ENCODE data around the gene HDAC4. TPM values are rescaled to one million over a fixed set of nuclear protein-coding genes. Genes with fewer than 3 reads are reported as not detected.

Gene HDAC4
- total and polyA plus RNA-seq, 2 of the 8 experiments (the other 6 are each of a cell fraction or from before 2014, with no cell fraction given): 15.4 to 31.5 TPM

GRCh38 chr2:239204876-239205468 is 195.8 kb downstream of the HDAC4 start:
- no peak overlapping the region for H2BK120ac ChIP-seq (replicated peaks; ENCODE audit: low read depth, low read length)
- 77% methylated on average over 11 of the region's 11 CpGs; no CpG with 5 or more reads in 1 of the 2 experiments for WGBS, 2 experiments (ENCODE audit: extremely low coverage in 1 of 2, insufficient coverage in 1 of 2, insufficient read length in 1 of 2, insufficient replicate concordance in 2 of 2, low coverage in 1 of 2, low lambda C conversion rate in 2 of 2, missing lambda C conversion rate in 1 of 2)
- no peaks in the 10 kb centered on the region for H3K23me2 ChIP-seq (ENCODE audit: low read depth, low read length)
- no peak overlapping the region for H3K23ac ChIP-seq (ENCODE audit: insufficient read length)
- no peak overlapping the region for H3K18ac ChIP-seq (ENCODE audit: extremely low read depth, low read length)
- FAIRE-seq: no peak
- no peaks in the 10 kb centered on the region for H3K27me3 ChIP-seq (replicated peaks in 1 of 4; ENCODE audit: control insufficient read depth in 3 of 4, extremely low read depth in 1 of 4, insufficient read depth in 3 of 4, low read length in 3 of 4)
- H4K8ac ChIP-seq (ENCODE audit: extremely low read depth, insufficient read depth, low read length): no peak overlapping the region
- H3K4me2 ChIP-seq (ENCODE audit: insufficient read depth in 1 of 2, low read depth in 2 of 2, low read length in 2 of 2): no peak overlapping the region
- no peak overlapping the region for H2BK5ac ChIP-seq (ENCODE audit: low read depth, low read length)
- POLR2A ChIA-PET (ENCODE audit: partially characterized antibody): no interaction called here
- no peaks in the 10 kb centered on the region for H3K9me3 ChIP-seq (ENCODE audit: insufficient read depth in 2 of 2, low read depth in 1 of 2, low read length in 1 of 2)
- no peak for DNase-seq (ENCODE audit: low read depth in 1 of 2, low spot score in 2 of 2)
- H3K56ac ChIP-seq (replicated peaks; ENCODE audit: insufficient read length, low read depth, low read length): no peak overlapping the region
- no peak overlapping the region for H3K9ac ChIP-seq (replicated peaks in 1 of 4; ENCODE audit: extremely low read depth in 1 of 4, low read depth in 3 of 4, low read length in 3 of 4)
- H3K79me2 ChIP-seq (ENCODE audit: control insufficient read depth in 1 of 2, insufficient read depth in 2 of 2, low read length in 2 of 2): peaks cover 0 to 69% of the 10 kb centered on the region in 2 experiments; a peak in 2 of 4 replicates
- H2BK12ac ChIP-seq (ENCODE audit: low read depth, low read length): no peak overlapping the region
- H2BK15ac ChIP-seq (ENCODE audit: low read length): no peak overlapping the region
- H3K4ac ChIP-seq (replicated peaks; ENCODE audit: insufficient read length, low read depth, low read length): no peak overlapping the region
- no peak overlapping the region for H3K27ac ChIP-seq (ENCODE audit: low read depth, low read length)
- H3K36me3 ChIP-seq (ENCODE audit: control insufficient read depth in 2 of 4, insufficient read depth in 4 of 4, low read length in 3 of 4): no peaks in the 10 kb centered on the region
- no peak overlapping the region for H4K91ac ChIP-seq (replicated peaks; ENCODE audit: insufficient read length, low read length)
- H3K4me3 ChIP-seq (ENCODE audit: extremely low read depth in 1 of 4, insufficient read depth in 2 of 4, low read depth in 3 of 4, low read length in 4 of 4): no peak overlapping the region
- H3K4me1 ChIP-seq (replicated peaks in 1 of 4; ENCODE audit: control insufficient read depth in 3 of 4, insufficient read depth in 4 of 4, low read length in 3 of 4): peaks cover 2 to 17% (median 4%) of the 10 kb centered on the region in 4 experiments; a peak in 4 of 7 replicates
- H3K79me1 ChIP-seq (ENCODE audit: low read depth, low read length): peaks cover 4% of the 10 kb centered on the region; the same call in 1 of the 2 replicates
- no peak overlapping the region for H3K14ac ChIP-seq (ENCODE audit: insufficient read length)
- no peak overlapping the region for H2AK5ac ChIP-seq (ENCODE audit: low read depth, low read length)
- peaks cover 3 to 10% of the 10 kb centered on the region in 2 experiments for H4K20me1 ChIP-seq (replicated peaks in 1 of 2; ENCODE audit: control insufficient read depth in 1 of 2, insufficient read depth in 2 of 2, low read length in 2 of 2)
- TF ChIP-seq SIRT6 (IDR thresholded peaks at IDR 0.05; ENCODE audit: low read length) (no peak), EP300 (IDR thresholded peaks at IDR 0.05; ENCODE audit: borderline replicate concordance in 1 of 2, low read depth in 2 of 2, low read length in 2 of 2) (no peak), SIX5 (IDR thresholded peaks at IDR 0.05; ENCODE audit: low read depth, low read length) (no peak), JUND (IDR thresholded peaks at IDR 0.05; ENCODE audit: low read length) (no peak), POU5F1 (IDR thresholded peaks at IDR 0.05; ENCODE audit: low read depth, low read length) (no peak), KDM5A (IDR thresholded peaks at IDR 0.05; ENCODE audit: low read length) (no peak), CHD1 (IDR thresholded peaks at IDR 0.05; ENCODE audit: low read depth, low read length) (no peak), HDAC6 (IDR thresholded peaks at IDR 0.05; ENCODE audit: low read depth, low read length) (no peak), CBX5 (IDR thresholded peaks at IDR 0.05; ENCODE audit: low read depth, low read length) (no peak), GTF2F1 (IDR thresholded peaks at IDR 0.05; ENCODE audit: borderline replicate concordance, low read depth, low read length) (no peak), TBP (IDR thresholded peaks at IDR 0.05; ENCODE audit: low read depth, low read length) (no peak), HDAC2 (IDR thresholded peaks at IDR 0.05; ENCODE audit: borderline replicate concordance in 1 of 2, low read depth in 2 of 2, low read length in 2 of 2) (no peak), KDM1A (IDR thresholded peaks at IDR 0.05; ENCODE audit: borderline replicate concordance, low read length) (no peak)
- no peak overlapping the region for H2BK20ac ChIP-seq (ENCODE audit: low read length)
- H4K5ac ChIP-seq (ENCODE audit: insufficient read length, low read depth, low read length): no peak overlapping the region
- CTCF ChIA-PET (ENCODE audit: partially characterized antibody): interaction anchor here (0.9 to 4.4 kb wide), 2 partner anchors 11 to 64 kb away, joined by 3 to 29 read pairs; no protein-coding TSS in a partner anchor
- no peak overlapping the region for H2AFZ ChIP-seq (ENCODE audit: low read length)

Measured in H1 (cell line).